Liver (tissue), 9 donors: ENCODE measurements around the gene CNIH3. TPM values are rescaled to one million over a fixed set of nuclear protein-coding genes. Genes with fewer than 3 reads are reported as not detected.

Source experiments
- DNase-seq: peaks from one replicate; pipeline ENCODE4 v3.0.0-alpha.2; 2017; ENCODE audit warnings: low spot score
- H3K27ac ChIP-seq, 2 donors: one replicate each; pipeline ENCODE4 v1.7.0; 2013; ENCODE audit warnings: inconsistent platforms in 2 of 2, low read length in 2 of 2, control low read depth in 1 of 2, low read depth in 1 of 2, mild to moderate bottlenecking in 1 of 2
- H3K27me3 ChIP-seq, 4 donors: one replicate each; pipeline versions ENCODE4 v1.6.1 to v1.7.0; 2013; ENCODE audit warnings: low read length in 3 of 4, inconsistent platforms in 1 of 4, mild to moderate bottlenecking in 1 of 4, moderate library complexity in 1 of 4; ENCODE audit not compliant: control insufficient read depth in 4 of 4, insufficient read depth in 4 of 4
- H3K36me3 ChIP-seq, 4 donors: one replicate each; pipeline versions ENCODE4 v1.6.1 to v1.7.0; 2013; ENCODE audit warnings: low read length in 3 of 4, mild to moderate bottlenecking in 3 of 4, low read depth in 1 of 4, moderate library complexity in 1 of 4; ENCODE audit not compliant: control insufficient read depth in 4 of 4, insufficient read depth in 3 of 4
- H3K4me1 ChIP-seq, 4 donors: one replicate each; pipeline versions ENCODE4 v1.6.1 to v1.7.0; 2013; ENCODE audit warnings: low read length in 3 of 4, mild to moderate bottlenecking in 3 of 4, moderate library complexity in 1 of 4; ENCODE audit not compliant: control insufficient read depth in 4 of 4, insufficient read depth in 4 of 4
- H3K4me3 ChIP-seq, 3 donors: one replicate each; pipeline versions ENCODE4 v1.6.1 to v1.7.0; 2013; ENCODE audit warnings: low read length in 3 of 3, control low read depth in 1 of 3, low read depth in 1 of 3, mild to moderate bottlenecking in 1 of 3
- H3K9ac ChIP-seq, 2 donors: one replicate each; pipeline ENCODE4 v1.7.0; 2013; ENCODE audit warnings: low read length in 2 of 2, mild to moderate bottlenecking in 2 of 2, moderate library complexity in 2 of 2, control low read depth in 1 of 2, low read depth in 1 of 2
- H3K9me3 ChIP-seq, 4 donors: one replicate each; pipeline versions ENCODE4 v1.6.1 to v1.7.0; 2013; ENCODE audit warnings: low read length in 3 of 4; ENCODE audit not compliant: control insufficient read depth in 4 of 4
- EGR1 ChIP-seq, 2 donors: IDR thresholded peaks; 2 replicates each; pipeline ENCODE4 v1.6.1; 2016 to 2018; ENCODE audit warnings: antibody characterized with exemption in 2 of 2, low read depth in 2 of 2
- FOXA1 ChIP-seq: IDR thresholded peaks from 2 replicates; pipeline ENCODE4 v1.6.1; 2016; ENCODE audit warnings: antibody characterized with exemption
- FOXA2 ChIP-seq: IDR thresholded peaks from 2 replicates; pipeline ENCODE4 v1.6.1; 2016; ENCODE audit warnings: antibody characterized with exemption
- GABPA ChIP-seq, 2 donors: IDR thresholded peaks in 1 of 2; conservative IDR thresholded peaks in 1 of 2; 2 replicates each; pipeline ENCODE4 v1.6.1; 2016; ENCODE audit warnings: antibody characterized with exemption in 2 of 2, mild to moderate bottlenecking in 1 of 2, moderate library complexity in 1 of 2
- HNF4A ChIP-seq, 2 donors: conservative IDR thresholded peaks; 2 replicates each; pipeline ENCODE4 v1.6.1; 2016; ENCODE audit warnings: antibody characterized with exemption in 2 of 2, mild to moderate bottlenecking in 2 of 2
- HNF4G ChIP-seq: IDR thresholded peaks from 2 replicates; pipeline ENCODE4 v1.6.1; 2016; ENCODE audit warnings: antibody characterized with exemption
- JUND ChIP-seq, 2 donors: IDR thresholded peaks; 2 replicates each; pipeline ENCODE4 v1.6.1; 2016; ENCODE audit warnings: antibody characterized with exemption in 2 of 2
- NR2F2 ChIP-seq: IDR thresholded peaks from 2 replicates; pipeline ENCODE4 v1.6.1; 2016; ENCODE audit warnings: antibody characterized with exemption
- RAD21 ChIP-seq, 2 donors: IDR thresholded peaks; 2 replicates each; pipeline ENCODE4 v1.6.1; 2016; ENCODE audit warnings: antibody characterized with exemption in 2 of 2, mild to moderate bottlenecking in 2 of 2
- TAF1 ChIP-seq: conservative IDR thresholded peaks from 2 replicates; pipeline ENCODE4 v1.6.1; 2016; ENCODE audit warnings: antibody characterized with exemption, mild to moderate bottlenecking
- YY1 ChIP-seq: IDR thresholded peaks from 2 replicates; pipeline ENCODE4 v1.6.1; 2016; ENCODE audit warnings: antibody characterized with exemption, mild to moderate bottlenecking
- WGBS: extraction: QIAGEN DNeasy Blood & Tissue Kit; methylation state at CpG from one replicate; pipeline ENCODE4 v1.1.7; 2013; 5-methylcytosine and 5-hydroxymethylcytosine counted together
- polyA plus RNA-seq, 2 donors: library from polyadenylated mRNA; stranded (reverse) in 1 of 2; unstranded in 1 of 2; fragments of 200-250 nt in 1 of 2; fragments of >200 nt in 1 of 2; fragmentation: Nextera tagmentation in 1 of 2; extraction: Ambion mirVana in 1 of 2; gene quantifications; one replicate each; pipeline versions ENCODE4 v1.2.1 to v1.2.3, GENCODE V29; 2013 to 2015
- total RNA-seq, 2 donors: library from RNA; depleted of rRNA; stranded (reverse); fragments of >200 nt; gene quantifications; one replicate each; pipeline ENCODE4 v1.2.3, GENCODE V29; 2014
- TF ChIP-seq, protein P1 (sequence below): IDR thresholded peaks from 2 replicates; pipeline ENCODE4 v1.6.1; 2016; ENCODE audit warnings: antibody characterized with exemption, mild to moderate bottlenecking
- donor health status: healthy.
- donor health status: healthy.
- donor health status: healthy.
- donor health status: healthy.
- donor health status: healthy.

The CNIH3 gene
- total and polyA plus RNA-seq, 4 donors, result 0.39 to 1.0 (median 0.93) TPM

- TF ChIP-seq JUND (IDR thresholded peaks at IDR 0.05), result no peak
- no peak for TF ChIP-seq NR2F2
- no peak for TF ChIP-seq FOXA2
- TF ChIP-seq GABPA (IDR thresholded peaks at IDR 0.05 in 1 of 2, conservative IDR thresholded peaks at IDR 0.05 in 1 of 2), result no peak
- no peak for TF ChIP-seq TAF1
- 82% methylated on average over 6 of the region's 6 CpGs for WGBS
- Histone ChIP-seq H3K36me3 (no peaks in the 10 kb centered on the region), H3K9me3 (no peaks in the 10 kb centered on the region), H3K27me3 (no peaks in the 10 kb centered on the region), H3K4me3 (no peak overlapping the region), H3K9ac (no peak overlapping the region), H3K27ac (no peak overlapping the region), H3K4me1 (no peaks in the 10 kb centered on the region)
- DNase-seq, result no peak
Observed at GRCh38 chr1:224640018-224640417, 23.9 kb downstream of the CNIH3 start.

DNA sequence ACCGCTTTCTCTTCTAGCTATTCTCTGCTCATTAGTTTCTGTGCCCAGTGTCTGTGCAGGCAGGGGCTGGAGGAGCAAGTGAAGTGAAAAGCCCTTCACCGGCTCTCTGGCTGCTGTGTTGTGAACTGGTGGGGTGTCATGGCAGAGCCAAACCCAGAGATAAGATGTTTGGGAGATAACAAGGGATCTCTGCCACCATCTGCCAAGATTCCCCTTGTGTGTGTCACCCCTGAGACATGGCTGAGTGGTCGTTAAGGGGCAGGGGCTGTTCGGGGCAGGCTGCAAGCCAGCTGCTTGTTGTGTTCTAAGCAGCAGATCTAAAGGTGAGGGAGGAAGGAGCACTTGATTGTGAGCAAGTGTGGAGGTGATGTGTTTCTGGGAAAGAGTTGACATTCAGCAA, 24.5 kb downstream of the CNIH3 start:
- no peaks in the 10 kb centered on the region for H3K36me3 ChIP-seq
- H3K9me3 ChIP-seq, result no peaks in the 10 kb centered on the region
- H3K27ac ChIP-seq, result no peak overlapping the region
- no peaks in the 10 kb centered on the region for H3K27me3 ChIP-seq
- H3K4me1 ChIP-seq, result no peaks in the 10 kb centered on the region
- TF ChIP-seq, protein P1, sequence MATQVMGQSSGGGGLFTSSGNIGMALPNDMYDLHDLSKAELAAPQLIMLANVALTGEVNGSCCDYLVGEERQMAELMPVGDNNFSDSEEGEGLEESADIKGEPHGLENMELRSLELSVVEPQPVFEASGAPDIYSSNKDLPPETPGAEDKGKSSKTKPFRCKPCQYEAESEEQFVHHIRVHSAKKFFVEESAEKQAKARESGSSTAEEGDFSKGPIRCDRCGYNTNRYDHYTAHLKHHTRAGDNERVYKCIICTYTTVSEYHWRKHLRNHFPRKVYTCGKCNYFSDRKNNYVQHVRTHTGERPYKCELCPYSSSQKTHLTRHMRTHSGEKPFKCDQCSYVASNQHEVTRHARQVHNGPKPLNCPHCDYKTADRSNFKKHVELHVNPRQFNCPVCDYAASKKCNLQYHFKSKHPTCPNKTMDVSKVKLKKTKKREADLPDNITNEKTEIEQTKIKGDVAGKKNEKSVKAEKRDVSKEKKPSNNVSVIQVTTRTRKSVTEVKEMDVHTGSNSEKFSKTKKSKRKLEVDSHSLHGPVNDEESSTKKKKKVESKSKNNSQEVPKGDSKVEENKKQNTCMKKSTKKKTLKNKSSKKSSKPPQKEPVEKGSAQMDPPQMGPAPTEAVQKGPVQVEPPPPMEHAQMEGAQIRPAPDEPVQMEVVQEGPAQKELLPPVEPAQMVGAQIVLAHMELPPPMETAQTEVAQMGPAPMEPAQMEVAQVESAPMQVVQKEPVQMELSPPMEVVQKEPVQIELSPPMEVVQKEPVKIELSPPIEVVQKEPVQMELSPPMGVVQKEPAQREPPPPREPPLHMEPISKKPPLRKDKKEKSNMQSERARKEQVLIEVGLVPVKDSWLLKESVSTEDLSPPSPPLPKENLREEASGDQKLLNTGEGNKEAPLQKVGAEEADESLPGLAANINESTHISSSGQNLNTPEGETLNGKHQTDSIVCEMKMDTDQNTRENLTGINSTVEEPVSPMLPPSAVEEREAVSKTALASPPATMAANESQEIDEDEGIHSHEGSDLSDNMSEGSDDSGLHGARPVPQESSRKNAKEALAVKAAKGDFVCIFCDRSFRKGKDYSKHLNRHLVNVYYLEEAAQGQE, result no peak
- no peak for TF ChIP-seq EGR1 (IDR thresholded peaks at IDR 0.05; ENCODE audit: low read depth in 2 of 2)
- no peak for TF ChIP-seq HNF4G
- no peak for TF ChIP-seq YY1
- no peak for TF ChIP-seq JUND (IDR thresholded peaks at IDR 0.05)
- no peak for TF ChIP-seq TAF1
- TF ChIP-seq GABPA (IDR thresholded peaks at IDR 0.05 in 1 of 2, conservative IDR thresholded peaks at IDR 0.05 in 1 of 2), result no peak
- no peak for TF ChIP-seq FOXA2
- no peak for TF ChIP-seq FOXA1
- no peak for TF ChIP-seq HNF4A (conservative IDR thresholded peaks at IDR 0.05)
- H3K4me3 ChIP-seq, result no peak overlapping the region
- 67% methylated on average over 4 of the region's 4 CpGs for WGBS
- no peak for DNase-seq
- H3K9ac ChIP-seq, result no peak overlapping the region

GRCh38 chr1:224641030-224641429, 24.9 kb downstream of the CNIH3 start:
- no peaks in the 10 kb centered on the region for H3K27me3 ChIP-seq
- H3K27ac ChIP-seq, result no peak overlapping the region
- no peak overlapping the region for H3K4me3 ChIP-seq
- TF ChIP-seq RAD21 (IDR thresholded peaks at IDR 0.05) (peak in 1 of 2 donors; percentile 55), FOXA1 (no peak), GABPA (IDR thresholded peaks at IDR 0.05 in 1 of 2, conservative IDR thresholded peaks at IDR 0.05 in 1 of 2) (no peak)
- 76% methylated on average over 7 of the region's 7 CpGs for WGBS
- H3K9ac ChIP-seq, result no peak overlapping the region
- DNase-seq, result no peak
- no peaks in the 10 kb centered on the region for H3K9me3 ChIP-seq
- no peaks in the 10 kb centered on the region for H3K36me3 ChIP-seq
- H3K4me1 ChIP-seq, result no peaks in the 10 kb centered on the region
